WTC11 (cell line): Measurements from ENCODE around the gene BTBD9. TPM values are rescaled to one million over a fixed set of nuclear protein-coding genes. Genes with fewer than 3 reads are reported as not detected.

Experiments used
- ATAC-seq: fragments of 200-7000 bp; cut with Tn5 transposase; 2 replicates; pipeline ENCODE4 v1.10.0; 2021; ENCODE audit warnings: mild to moderate bottlenecking, moderate library complexity
- CTCF ChIA-PET: fragments of 300-600 bp; sonication (Branson Sonifier 250); formaldehyde crosslinking; loops from one replicate; lab custom pipeline; 2021; ENCODE audit warnings: antibody characterized with exemption; lab: Charles Lee
- POLR2A ChIA-PET: fragments of 350-600 bp; sonication (Branson Sonifier 250); formaldehyde crosslinking; loops from one replicate; lab custom pipeline; 2021; ENCODE audit warnings: antibody characterized with exemption; lab: Charles Lee
- DNase-seq: peaks from one replicate; pipeline ENCODE4 v3.0.0; 2021; ENCODE audit warnings: low spot score
- H3K27ac Mint-ChIP-seq: 2 replicates; pipeline ENCODE4 v1.8.0; 2021; ENCODE audit warnings: mixed read lengths
- H3K27me3 Mint-ChIP-seq: 2 replicates; pipeline ENCODE4 v1.8.0; 2021; ENCODE audit warnings: low read depth, mild to moderate bottlenecking, moderate library complexity, mixed read lengths
- H3K36me3 Mint-ChIP-seq: 2 replicates; pipeline ENCODE4 v1.8.0; 2021; ENCODE audit warnings: mixed read lengths
- H3K4me1 Mint-ChIP-seq: 2 replicates; pipeline ENCODE4 v1.8.0; 2022; ENCODE audit warnings: mixed read lengths
- H3K4me3 Mint-ChIP-seq: 2 replicates; pipeline ENCODE4 v1.8.0; 2021; ENCODE audit warnings: mild to moderate bottlenecking, moderate library complexity, mixed read lengths
- H3K9me3 Mint-ChIP-seq: 2 replicates; pipeline ENCODE4 v1.8.0; 2021; ENCODE audit warnings: mixed read lengths
- E2F5 ChIP-seq: sonication (generic); formaldehyde crosslinking; IDR thresholded peaks from 2 replicates; pipeline ENCODE4 v1.8.1; 2022; ENCODE audit warnings: mild to moderate bottlenecking, moderate library complexity, missing genetic modification reagents
- ELF4 ChIP-seq: sonication (generic); formaldehyde crosslinking; IDR thresholded peaks from 2 replicates; pipeline ENCODE4 v1.8.1; 2022; ENCODE audit warnings: low read depth, mild to moderate bottlenecking, moderate library complexity, missing genetic modification reagents
- FOXP1 ChIP-seq: sonication (generic); formaldehyde crosslinking; IDR thresholded peaks from 2 replicates; pipeline ENCODE4 v1.8.0; 2022; ENCODE audit warnings: missing genetic modification reagents, mild to moderate bottlenecking, moderate library complexity, borderline replicate concordance
- NFYB ChIP-seq: sonication (generic); formaldehyde crosslinking; conservative IDR thresholded peaks from 2 replicates; pipeline ENCODE4 v1.8.0; 2022; ENCODE audit warnings: low read depth, missing genetic modification reagents
- PRDM15 ChIP-seq: sonication (generic); formaldehyde crosslinking; IDR thresholded peaks from 2 replicates; pipeline ENCODE4 v1.8.0; 2022; ENCODE audit warnings: missing genetic modification reagents
- PREB ChIP-seq: sonication (generic); formaldehyde crosslinking; IDR thresholded peaks from 2 replicates; pipeline ENCODE4 v1.8.1; 2022; ENCODE audit warnings: mild to moderate bottlenecking, missing genetic modification reagents, moderate library complexity, borderline replicate concordance
- PRRX2 ChIP-seq: fragments of 250-450 bp; sonication (Bioruptor Pico); IDR thresholded peaks from 2 replicates; pipeline ENCODE4 v1.8.0; 2021; ENCODE audit warnings: mild to moderate bottlenecking
- RORB ChIP-seq: fragments of 250-450 bp; sonication (Bioruptor Pico); IDR thresholded peaks from 2 replicates; pipeline ENCODE4 v1.9.0; 2021; ENCODE audit warnings: mild to moderate bottlenecking
- SMAD3 ChIP-seq: sonication (generic); formaldehyde crosslinking; IDR thresholded peaks from 2 replicates; pipeline ENCODE4 v1.8.0; 2022; ENCODE audit warnings: missing genetic modification reagents, mild to moderate bottlenecking, borderline replicate concordance
- SOX15 ChIP-seq: fragments of 250-450 bp; sonication (Bioruptor Pico); IDR thresholded peaks from 2 replicates; pipeline ENCODE4 v1.9.0; 2021; ENCODE audit warnings: mild to moderate bottlenecking
- SP1 ChIP-seq: sonication (generic); formaldehyde crosslinking; conservative IDR thresholded peaks from 2 replicates; pipeline ENCODE4 v1.8.1; 2022; ENCODE audit warnings: missing genetic modification reagents
- USF2 ChIP-seq: sonication (generic); formaldehyde crosslinking; IDR thresholded peaks from 2 replicates; pipeline ENCODE4 v1.8.1; 2023; ENCODE audit warnings: mild to moderate bottlenecking, missing genetic modification reagents, moderate library complexity
- ZBTB21 ChIP-seq: sonication (generic); formaldehyde crosslinking; IDR thresholded peaks from 2 replicates; pipeline ENCODE4 v1.8.1; 2023; ENCODE audit warnings: mild to moderate bottlenecking, missing genetic modification reagents, borderline replicate concordance
- ZNF396 ChIP-seq: fragments of 250-450 bp; sonication (Bioruptor Pico); IDR thresholded peaks from 2 replicates; pipeline ENCODE4 v1.8.0; 2021; ENCODE audit warnings: mild to moderate bottlenecking, moderate library complexity, borderline replicate concordance
- ZNF532 ChIP-seq: fragments of 250-450 bp; sonication (Bioruptor Pico); IDR thresholded peaks from 2 replicates; pipeline ENCODE4 v1.9.0; 2021; ENCODE audit warnings: mild to moderate bottlenecking, borderline replicate concordance
- total RNA-seq: library from RNA; stranded (reverse); gene quantifications from 3 replicates; pipeline ENCODE4 v1.2.3, GENCODE V29; 2021
- TF ChIP-seq, protein P1 (sequence below): sonication (generic); formaldehyde crosslinking; IDR thresholded peaks from 2 replicates; pipeline ENCODE4 v1.8.1; 2023; ENCODE audit warnings: mild to moderate bottlenecking, moderate library complexity, missing genetic modification reagents
- TF ChIP-seq, protein P2 (sequence below): sonication (generic); formaldehyde crosslinking; conservative IDR thresholded peaks from 2 replicates; pipeline ENCODE4 v1.8.1; 2022; ENCODE audit warnings: mild to moderate bottlenecking, missing genetic modification reagents
- TF ChIP-seq, protein P3 (sequence below): sonication (generic); formaldehyde crosslinking; IDR thresholded peaks from 2 replicates; pipeline ENCODE4 v1.8.0; 2023; ENCODE audit warnings: missing genetic modification reagents, mild to moderate bottlenecking, borderline replicate concordance

The BTBD9 gene
- total RNA-seq, 1 experiment from 2014 or later, result 4.2 TPM

- H3K4me1 Mint-ChIP-seq, result no peaks in the 10 kb centered on the region
- no peak for ATAC-seq
- POLR2A ChIA-PET, result no interaction called here
- H3K9me3 Mint-ChIP-seq, result no peaks in the 10 kb centered on the region
- H3K4me3 Mint-ChIP-seq, result no peak overlapping the region
- no peaks in the 10 kb centered on the region for H3K27me3 Mint-ChIP-seq
- CTCF ChIA-PET, result no interaction called here
- H3K36me3 Mint-ChIP-seq, result no peaks in the 10 kb centered on the region
- H3K27ac Mint-ChIP-seq, result no peak overlapping the region
- no peak for DNase-seq
- TF ChIP-seq ZBTB21 (no peak), PRRX2 (no peak), ELF4 (CRISPR knock-in tag) (no peak), E2F5 (CRISPR knock-in tag) (no peak), USF2 (no peak), ZNF396 (no peak), SP1 (CRISPR knock-in tag) (no peak), RORB (CRISPR knock-in tag) (no peak), ZNF532 (no peak), PRDM15 (CRISPR knock-in tag) (no peak), SOX15 (no peak), FOXP1 (CRISPR knock-in tag) (no peak), PREB (CRISPR knock-in tag) (no peak), SMAD3 (CRISPR knock-in tag) (no peak), NFYB (CRISPR knock-in tag) (no peak)
- TF ChIP-seq, protein P1, sequence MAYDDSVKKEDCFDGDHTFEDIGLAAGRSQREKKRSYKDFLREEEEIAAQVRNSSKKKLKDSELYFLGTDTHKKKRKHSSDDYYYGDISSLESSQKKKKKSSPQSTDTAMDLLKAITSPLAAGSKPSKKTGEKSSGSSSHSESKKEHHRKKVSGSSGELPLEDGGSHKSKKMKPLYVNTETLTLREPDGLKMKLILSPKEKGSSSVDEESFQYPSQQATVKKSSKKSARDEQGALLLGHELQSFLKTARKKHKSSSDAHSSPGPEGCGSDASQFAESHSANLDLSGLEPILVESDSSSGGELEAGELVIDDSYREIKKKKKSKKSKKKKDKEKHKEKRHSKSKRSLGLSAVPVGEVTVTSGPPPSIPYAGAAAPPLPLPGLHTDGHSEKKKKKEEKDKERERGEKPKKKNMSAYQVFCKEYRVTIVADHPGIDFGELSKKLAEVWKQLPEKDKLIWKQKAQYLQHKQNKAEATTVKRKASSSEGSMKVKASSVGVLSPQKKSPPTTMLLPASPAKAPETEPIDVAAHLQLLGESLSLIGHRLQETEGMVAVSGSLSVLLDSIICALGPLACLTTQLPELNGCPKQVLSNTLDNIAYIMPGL (CRISPR knock-in tag), result no peak
- TF ChIP-seq, protein P2, sequence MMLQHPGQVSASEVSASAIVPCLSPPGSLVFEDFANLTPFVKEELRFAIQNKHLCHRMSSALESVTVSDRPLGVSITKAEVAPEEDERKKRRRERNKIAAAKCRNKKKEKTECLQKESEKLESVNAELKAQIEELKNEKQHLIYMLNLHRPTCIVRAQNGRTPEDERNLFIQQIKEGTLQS, result no peak
- TF ChIP-seq, protein P3, sequence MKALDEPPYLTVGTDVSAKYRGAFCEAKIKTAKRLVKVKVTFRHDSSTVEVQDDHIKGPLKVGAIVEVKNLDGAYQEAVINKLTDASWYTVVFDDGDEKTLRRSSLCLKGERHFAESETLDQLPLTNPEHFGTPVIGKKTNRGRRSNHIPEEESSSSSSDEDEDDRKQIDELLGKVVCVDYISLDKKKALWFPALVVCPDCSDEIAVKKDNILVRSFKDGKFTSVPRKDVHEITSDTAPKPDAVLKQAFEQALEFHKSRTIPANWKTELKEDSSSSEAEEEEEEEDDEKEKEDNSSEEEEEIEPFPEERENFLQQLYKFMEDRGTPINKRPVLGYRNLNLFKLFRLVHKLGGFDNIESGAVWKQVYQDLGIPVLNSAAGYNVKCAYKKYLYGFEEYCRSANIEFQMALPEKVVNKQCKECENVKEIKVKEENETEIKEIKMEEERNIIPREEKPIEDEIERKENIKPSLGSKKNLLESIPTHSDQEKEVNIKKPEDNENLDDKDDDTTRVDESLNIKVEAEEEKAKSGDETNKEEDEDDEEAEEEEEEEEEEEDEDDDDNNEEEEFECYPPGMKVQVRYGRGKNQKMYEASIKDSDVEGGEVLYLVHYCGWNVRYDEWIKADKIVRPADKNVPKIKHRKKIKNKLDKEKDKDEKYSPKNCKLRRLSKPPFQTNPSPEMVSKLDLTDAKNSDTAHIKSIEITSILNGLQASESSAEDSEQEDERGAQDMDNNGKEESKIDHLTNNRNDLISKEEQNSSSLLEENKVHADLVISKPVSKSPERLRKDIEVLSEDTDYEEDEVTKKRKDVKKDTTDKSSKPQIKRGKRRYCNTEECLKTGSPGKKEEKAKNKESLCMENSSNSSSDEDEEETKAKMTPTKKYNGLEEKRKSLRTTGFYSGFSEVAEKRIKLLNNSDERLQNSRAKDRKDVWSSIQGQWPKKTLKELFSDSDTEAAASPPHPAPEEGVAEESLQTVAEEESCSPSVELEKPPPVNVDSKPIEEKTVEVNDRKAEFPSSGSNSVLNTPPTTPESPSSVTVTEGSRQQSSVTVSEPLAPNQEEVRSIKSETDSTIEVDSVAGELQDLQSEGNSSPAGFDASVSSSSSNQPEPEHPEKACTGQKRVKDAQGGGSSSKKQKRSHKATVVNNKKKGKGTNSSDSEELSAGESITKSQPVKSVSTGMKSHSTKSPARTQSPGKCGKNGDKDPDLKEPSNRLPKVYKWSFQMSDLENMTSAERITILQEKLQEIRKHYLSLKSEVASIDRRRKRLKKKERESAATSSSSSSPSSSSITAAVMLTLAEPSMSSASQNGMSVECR (CRISPR knock-in tag), result no peak
Observed at GRCh38 chr6:38554700-38555413, 84.9 kb downstream of the BTBD9 start.
